CD4-positive, alpha-beta memory T cell (primary cell): Measurements from ENCODE around the gene NYAP1. TPM values are rescaled to one million over a fixed set of nuclear protein-coding genes. Genes with fewer than 3 reads are reported as not detected.

Source experiments
- CTCF ChIA-PET: fragments of 350-600 bp; sonication (Branson Sonifier 250); formaldehyde crosslinking; loops from one replicate; lab custom pipeline; 2021; ENCODE audit warnings: inconsistent platforms; ENCODE audit not compliant: partially characterized antibody; lab: Charles Lee
- POLR2A ChIA-PET: fragments of 350-600 bp; sonication (Branson Sonifier 250); formaldehyde crosslinking; loops from one replicate; lab custom pipeline; 2021; ENCODE audit not compliant: partially characterized antibody; lab: Charles Lee
- DNase-seq, 5 donors: peaks; one replicate each; pipeline versions ENCODE4 v3.0.0 to v3.0.0-alpha.2; 2020 to 2022; ENCODE audit warnings: mixed read lengths in 1 of 5
- H3K27ac ChIP-seq: one replicate; pipeline ENCODE4 v1.7.0; 2013; ENCODE audit warnings: low read depth, low read length
- H3K27me3 ChIP-seq: 2 replicates; pipeline ENCODE4 v1.7.0; 2013; ENCODE audit warnings: mild to moderate bottlenecking, low read length, moderate library complexity; ENCODE audit not compliant: insufficient read depth
- H3K36me3 ChIP-seq: 2 replicates; pipeline ENCODE4 v1.7.0; 2013; ENCODE audit warnings: mild to moderate bottlenecking, low read length, moderate library complexity; ENCODE audit not compliant: insufficient read depth
- H3K4me1 ChIP-seq: 2 replicates; pipeline ENCODE4 v1.7.0; 2013; ENCODE audit warnings: mild to moderate bottlenecking, low read length, moderate library complexity; ENCODE audit not compliant: insufficient read depth
- H3K4me3 ChIP-seq, 2 donors: one replicate each; pipeline ENCODE4 v1.7.0; 2013; ENCODE audit warnings: low read length in 2 of 2, mild to moderate bottlenecking in 1 of 2
- H3K9me3 ChIP-seq, 2 donors: one replicate each; pipeline ENCODE4 v1.7.0; 2013; ENCODE audit warnings: low read length in 2 of 2, control low read depth in 1 of 2; ENCODE audit not compliant: control insufficient read depth in 1 of 2
- H3K27ac Mint-ChIP-seq, 7 donors: one replicate each; pipeline ENCODE4 v1.8.0; 2020 to 2021; ENCODE audit warnings: mixed read lengths in 7 of 7, mild to moderate bottlenecking in 6 of 7, inconsistent platforms in 3 of 7, moderate library complexity in 3 of 7
- H3K27me3 Mint-ChIP-seq, 2 donors: one replicate each; pipeline ENCODE4 v1.8.0; 2020 to 2021; ENCODE audit warnings: mixed read lengths in 2 of 2
- H3K36me3 Mint-ChIP-seq, 2 donors: one replicate each; pipeline ENCODE4 v1.8.0; 2020 to 2021; ENCODE audit warnings: mixed read lengths in 2 of 2, inconsistent platforms in 1 of 2, mild to moderate bottlenecking in 1 of 2
- H3K4me1 Mint-ChIP-seq, 4 donors: one replicate each; pipeline ENCODE4 v1.8.0; 2020 to 2021; ENCODE audit warnings: mixed read lengths in 4 of 4, mild to moderate bottlenecking in 1 of 4
- H3K4me3 Mint-ChIP-seq, 8 donors: one replicate each; pipeline ENCODE4 v1.8.0; 2020 to 2021; ENCODE audit warnings: mixed read lengths in 8 of 8, mild to moderate bottlenecking in 7 of 8, moderate library complexity in 6 of 8, inconsistent platforms in 3 of 8
- H3K9me3 Mint-ChIP-seq, 8 donors: one replicate each; pipeline ENCODE4 v1.8.0; 2020 to 2021; ENCODE audit warnings: mixed read lengths in 8 of 8, mild to moderate bottlenecking in 5 of 8, inconsistent platforms in 3 of 8, moderate library complexity in 1 of 8
- intact Hi-C: fragments of 100-400 bp; cut with micrococcal nuclease; formaldehyde crosslinking; loops from one replicate; pipeline ENCODE4 v1.15.1; 2023
- polyA plus RNA-seq, 2 donors: library from polyadenylated mRNA; unstranded; fragments of 300-500 nt; fragmentation: Illumina TruSeq; gene quantifications; one replicate each; pipeline ENCODE4 v1.2.3, GENCODE V29; 2021
- total RNA-seq, 2 experiments: library from RNA; stranded (reverse); gene quantifications; one replicate each; pipeline ENCODE4 v1.2.3, GENCODE V29; 2021

NYAP1 gene
- total and polyA plus RNA-seq, 4 experiments from 2014 or later, result 0.38 to 0.58 TPM; not detected in 2

GRCh38 chr7:100469227-100470044 is 14.3 kb upstream of the NYAP1 start:
- ChIA-PET CTCF (interaction anchor here (0.6 to 4.2 kb wide), 36 partner anchors 9 to 383 kb away, joined by 3 to 76 read pairs (median 6); partner anchors contain the start of genes FBXO24, LRCH4, NYAP1 and POP7), POLR2A (interaction anchor here (0.7 to 3.8 kb wide), 19 partner anchors 9 to 236 kb away, joined by 3 to 26 read pairs (median 4); partner anchors contain the start of genes AGFG2, POP7, PPP1R35 and TSC22D4)
- Histone ChIP-seq H3K36me3 (peaks cover 36% of the 10 kb centered on the region), H3K27ac (no peak overlapping the region), H3K9me3 (no peaks in the 10 kb centered on the region), H3K4me1 (peaks cover 26% of the 10 kb centered on the region), H3K4me3 (no peak overlapping the region), H3K27me3 (no peaks in the 10 kb centered on the region)
- DNase-seq, result peak; percentile 71 to 78 (median 72)
- Mint-ChIP-seq H3K9me3 (no peaks in the 10 kb centered on the region), H3K4me1 (peaks cover 17 to 37% (median 27%) of the 10 kb centered on the region in 4 donors), H3K27ac (peak overlapping the region; percentile 57 to 87 (median 70)), H3K36me3 (peaks cover 17 to 46% of the 10 kb centered on the region in 2 donors), H3K27me3 (no peaks in the 10 kb centered on the region), H3K4me3 (no peak overlapping the region)
- intact Hi-C loops, result loop anchor here (1.0 kb wide), 3 partner anchors 10 to 90 kb away; partner anchors contain the start of genes NYAP1 and TSC22D4

GRCh38 chr7:100471021-100471420 is 12.7 kb upstream of the NYAP1 start:
- Histone ChIP-seq H3K27me3 (no peaks in the 10 kb centered on the region), H3K4me3 (no peak overlapping the region), H3K4me1 (peaks cover 42% of the 10 kb centered on the region), H3K9me3 (no peaks in the 10 kb centered on the region), H3K36me3 (peaks cover 49% of the 10 kb centered on the region), H3K27ac (no peak overlapping the region)
- H3K4me3 Mint-ChIP-seq, result peak overlapping the region in 1 of 8 donors; percentile 46
- peaks cover 12 to 51% of the 10 kb centered on the region in 2 donors for H3K36me3 Mint-ChIP-seq
- H3K27ac Mint-ChIP-seq, result peak overlapping the region in 4 of 7 donors; percentile 4 to 77 (median 50)
- ChIA-PET CTCF (interaction anchor here (0.6 to 4.2 kb wide), 6 partner anchors 9 to 235 kb away, joined by 3 to 76 read pairs (median 6); partner anchors contain the start of genes NYAP1, POP7 and TSC22D4), POLR2A (interaction anchor here (1.3 to 2.1 kb wide), 5 partner anchors 12 to 116 kb away, joined by 4 to 12 read pairs (median 7); partner anchors contain the start of genes AGFG2 and PPP1R35)
- intact Hi-C loops, result no loop called here
- H3K4me1 Mint-ChIP-seq, result peaks cover 25 to 50% (median 37%) of the 10 kb centered on the region in 4 donors
- no peaks in the 10 kb centered on the region for H3K9me3 Mint-ChIP-seq
- no peaks in the 10 kb centered on the region for H3K27me3 Mint-ChIP-seq
- DNase-seq, result no peak

DNA sequence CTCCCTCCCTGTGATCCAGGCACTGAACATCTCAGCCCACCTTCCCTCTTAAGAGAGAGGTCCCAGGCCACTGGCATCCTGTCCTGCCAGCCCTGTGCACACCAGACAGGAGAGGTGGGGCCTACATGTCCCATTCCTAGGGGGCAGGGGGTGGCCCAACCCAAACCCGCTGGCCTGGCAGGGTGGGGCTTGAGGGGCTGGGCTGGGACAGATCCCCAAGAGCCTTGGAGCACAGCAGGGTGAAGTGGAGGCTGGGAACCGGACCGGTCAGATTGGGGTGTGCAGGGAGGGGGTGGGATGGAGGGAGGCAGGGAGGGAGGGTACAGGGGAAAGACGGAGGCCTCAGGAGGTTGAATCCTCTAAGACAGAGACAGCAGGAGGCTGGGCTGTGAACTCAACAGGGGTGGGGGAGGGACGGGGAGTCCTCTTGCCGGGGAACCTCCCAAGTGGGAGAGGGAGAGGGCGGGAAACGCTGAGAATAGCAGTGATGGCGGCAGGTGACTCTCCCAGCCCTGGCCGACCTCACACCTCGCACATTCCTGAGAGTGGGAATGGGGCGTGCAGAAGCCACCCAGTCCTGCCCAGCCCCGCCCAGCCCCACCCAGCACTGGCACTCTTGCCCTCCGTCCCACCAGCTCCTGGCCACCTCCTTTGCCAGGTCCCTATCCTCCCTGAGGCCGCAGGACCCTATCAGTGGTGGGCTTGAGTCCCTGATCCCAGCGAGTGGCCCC is 11.4 kb upstream of the NYAP1 start:
- Histone ChIP-seq H3K4me1 (peaks cover 55% of the 10 kb centered on the region), H3K27ac (peak overlapping the region; percentile 19), H3K36me3 (peaks cover 56% of the 10 kb centered on the region), H3K27me3 (no peaks in the 10 kb centered on the region), H3K9me3 (no peaks in the 10 kb centered on the region), H3K4me3 (no peak overlapping the region)
- intact Hi-C loops, result no loop called here
- Mint-ChIP-seq H3K4me3 (peak overlapping the region in 1 of 8 donors; percentile 39), H3K36me3 (peaks cover 17 to 59% of the 10 kb centered on the region in 2 donors), H3K27me3 (no peaks in the 10 kb centered on the region), H3K9me3 (no peaks in the 10 kb centered on the region), H3K4me1 (peaks cover 31 to 62% (median 46%) of the 10 kb centered on the region in 4 donors), H3K27ac (peak overlapping the region in 5 of 7 donors; percentile 10 to 77 (median 70))
- POLR2A ChIA-PET, result interaction anchor here (1.0 to 9.2 kb wide), 2 partner anchors 10 to 73 kb away, joined by 5 to 121 read pairs; no protein-coding TSS in a partner anchor
- no peak for DNase-seq
- CTCF ChIA-PET, result interaction anchor here (2.7 kb wide), 1 partner anchor 87 kb away, joined by 20 read pairs; no protein-coding TSS in a partner anchor

DNA sequence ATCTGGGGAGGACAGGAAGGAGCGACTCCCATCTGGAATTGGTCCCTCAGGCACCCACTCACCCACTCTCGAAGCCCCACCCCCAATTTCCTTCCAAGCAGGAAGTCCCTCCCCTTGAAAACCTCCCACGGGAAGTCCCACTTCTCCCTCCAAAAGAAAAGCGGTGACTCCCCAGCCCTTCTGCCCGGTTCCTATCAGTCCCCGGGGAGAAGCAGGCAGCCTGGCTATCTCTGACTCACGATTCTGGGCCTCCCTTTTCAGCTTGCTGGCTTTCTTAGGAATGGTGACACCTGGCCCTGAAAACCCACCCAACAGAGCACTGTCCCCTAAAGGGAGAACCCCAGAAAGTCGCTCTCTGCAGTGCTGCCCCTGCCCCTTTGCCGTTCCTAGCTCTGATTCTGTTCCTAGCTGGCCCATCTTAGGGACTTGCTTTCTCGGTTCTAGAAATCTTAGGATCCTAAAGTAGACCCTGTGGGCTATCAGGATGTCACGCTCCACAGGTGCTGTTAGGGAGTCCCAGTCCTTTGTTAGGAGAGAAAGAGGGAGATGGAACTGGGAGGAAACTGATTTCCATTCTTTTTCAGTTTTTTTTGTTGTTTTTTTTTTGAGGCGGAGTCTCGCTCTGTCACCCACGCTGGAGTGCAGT is 10.8 kb upstream of the NYAP1 start:
- Mint-ChIP-seq H3K27me3 (no peaks in the 10 kb centered on the region), H3K4me1 (peaks cover 31 to 64% (median 44%) of the 10 kb centered on the region in 4 donors), H3K4me3 (peak overlapping the region in 4 of 8 donors; percentile 38 to 54 (median 41)), H3K36me3 (peaks cover 17 to 59% of the 10 kb centered on the region in 2 donors), H3K9me3 (no peaks in the 10 kb centered on the region), H3K27ac (peak overlapping the region in 6 of 7 donors; percentile 65 to 75 (median 70))
- ChIA-PET POLR2A (interaction anchor here (0.7 to 9.2 kb wide), 5 partner anchors 10 to 212 kb away, joined by 3 to 121 read pairs (median 7); partner anchors contain the start of genes FBXO24 and LRCH4), CTCF (interaction anchor here (1.5 to 2.7 kb wide), 3 partner anchors 10 to 91 kb away, joined by 6 to 20 read pairs (median 9); no protein-coding TSS in a partner anchor)
- Histone ChIP-seq H3K27ac (peak overlapping the region; percentile 19), H3K9me3 (no peaks in the 10 kb centered on the region), H3K4me1 (peaks cover 57% of the 10 kb centered on the region), H3K36me3 (peaks cover 49% of the 10 kb centered on the region), H3K4me3 (no peak overlapping the region), H3K27me3 (no peaks in the 10 kb centered on the region)
- intact Hi-C loops, result no loop called here
- peak in 1 of 5 donors; percentile 47 for DNase-seq

DNA sequence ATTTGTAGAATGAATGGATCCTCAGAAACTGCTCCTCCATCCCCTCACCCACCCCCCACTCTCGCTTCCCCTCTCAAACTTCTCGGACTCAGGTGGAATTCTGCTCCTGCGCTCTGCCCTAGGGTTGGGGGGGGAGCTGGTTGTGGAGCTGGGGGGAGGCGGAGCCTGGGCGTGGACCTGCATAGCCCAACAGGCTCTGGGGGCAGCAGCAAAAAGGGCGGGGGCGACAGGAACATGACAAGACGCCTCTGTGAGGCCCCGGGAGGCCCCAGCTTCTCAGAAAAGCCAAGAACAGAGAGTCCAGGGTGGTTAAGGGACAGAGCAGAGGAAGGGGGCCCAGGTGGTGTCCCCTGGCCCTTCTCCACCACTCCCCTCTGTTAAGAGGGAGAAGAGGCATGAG is 8.2 kb upstream of the NYAP1 start:
- peaks cover 47% of the 10 kb centered on the region for H3K36me3 ChIP-seq
- intact Hi-C loops, result no loop called here
- H3K9me3 ChIP-seq, result no peaks in the 10 kb centered on the region
- peak overlapping the region; percentile 81 to 99 (median 94) for H3K4me3 Mint-ChIP-seq
- H3K27ac ChIP-seq, result peak overlapping the region; percentile 75
- CTCF ChIA-PET, result interaction anchor here (0.6 to 3.7 kb wide), 9 partner anchors 13 to 230 kb away, joined by 3 to 38 read pairs (median 4); partner anchors contain the start of genes FBXO24, LRCH4 and POP7
- H3K36me3 Mint-ChIP-seq, result peaks cover 13 to 49% of the 10 kb centered on the region in 2 donors
- H3K4me1 Mint-ChIP-seq, result peaks cover 29 to 60% (median 40%) of the 10 kb centered on the region in 4 donors
- peaks cover 0 to 2% (median 0%) of the 10 kb centered on the region in 8 donors for H3K9me3 Mint-ChIP-seq
- peak in 1 of 5 donors; percentile 41 for DNase-seq
- H3K27me3 ChIP-seq, result no peaks in the 10 kb centered on the region
- peak overlapping the region; percentile 6 to 81 for H3K4me3 ChIP-seq
- H3K4me1 ChIP-seq, result peaks cover 56% of the 10 kb centered on the region
- POLR2A ChIA-PET, result interaction anchor here (1.1 to 9.2 kb wide), 6 partner anchors 41 to 113 kb away, joined by 3 to 121 read pairs (median 26); partner anchors contain the start of genes FBXO24, LRCH4, MEPCE and ZCWPW1
- no peaks in the 10 kb centered on the region for H3K27me3 Mint-ChIP-seq
- H3K27ac Mint-ChIP-seq, result peak overlapping the region; percentile 75 to 96 (median 90)
